Epithelial cell of esophagus (primary cell): ENCODE data around the gene RASEF.

Source experiments
- DNase-seq: peaks from one replicate; pipeline ENCODE4 v3.0.0; 2010; ENCODE audit warnings: low read depth
- H3K4me3 ChIP-seq: 2 replicates; pipeline ENCODE4 v1.5.1; 2011; ENCODE audit warnings: mild to moderate bottlenecking, low read length, control low read depth
- CTCF ChIP-seq: IDR thresholded peaks from 2 replicates; pipeline ENCODE4 v1.5.1; 2011; ENCODE audit warnings: low read depth, mild to moderate bottlenecking, low read length, control low read depth, inconsistent platforms; ENCODE audit not compliant: insufficient read depth; ENCODE audit errors: missing control alignments

Gene RASEF

DNA sequence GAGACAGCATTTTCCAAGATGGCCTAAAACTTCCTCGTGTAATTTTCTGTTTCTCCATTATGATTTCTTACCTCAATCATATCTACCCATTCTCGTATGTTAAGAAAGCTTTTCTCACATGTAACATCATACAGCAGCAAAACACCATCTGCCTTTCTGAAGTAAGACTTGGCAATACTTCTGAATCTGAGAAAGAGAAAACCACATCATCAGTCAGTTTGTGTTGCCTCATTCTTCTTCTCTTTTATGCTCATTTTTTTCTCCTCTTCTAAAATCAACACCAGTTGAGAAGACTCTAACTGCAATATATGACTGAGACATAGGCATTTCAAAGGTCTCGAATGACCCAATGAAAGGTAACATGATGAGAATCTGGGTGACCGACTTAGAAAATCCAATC lies 66.0 kb downstream of the RASEF start:
- DNase-seq = no peak
- TF ChIP-seq CTCF = no peak
- no peak overlapping the region for H3K4me3 ChIP-seq

DNA sequence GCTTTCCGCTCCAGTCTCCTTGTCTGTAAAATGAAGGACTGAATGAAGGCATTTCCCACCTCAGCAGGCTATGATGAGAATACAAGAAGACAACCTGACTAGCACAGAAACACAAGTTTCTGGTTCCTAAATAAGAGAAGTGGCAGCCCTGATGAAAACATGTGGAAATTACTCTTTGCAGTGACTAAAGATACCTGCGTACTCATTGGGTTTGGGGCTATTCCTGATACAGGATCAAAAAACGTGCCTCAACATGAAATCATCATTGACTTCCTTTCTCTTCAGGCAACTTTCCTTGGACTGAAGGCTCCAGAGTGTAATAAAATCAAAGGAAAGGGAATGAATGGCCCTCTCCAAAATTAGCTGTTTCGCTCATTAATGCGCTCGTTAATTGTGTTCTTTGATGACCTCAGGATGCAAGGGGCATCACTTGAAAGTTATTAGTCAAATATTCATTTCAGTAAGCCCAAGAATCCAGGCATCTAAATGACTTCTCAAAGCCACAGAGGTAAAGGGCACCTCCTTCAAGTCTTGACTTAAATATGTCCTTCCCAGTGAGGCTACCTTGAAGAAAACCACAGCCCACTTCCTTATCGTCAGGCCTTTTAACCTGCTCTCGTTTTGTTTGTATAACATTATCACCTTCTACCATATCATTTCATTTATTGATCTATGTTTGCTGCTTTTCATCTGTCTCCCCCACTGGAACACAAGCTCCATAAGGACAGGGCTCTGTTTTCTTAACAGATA lies 68.9 kb downstream of the RASEF start:
- DNase-seq = peak; percentile 78
- TF ChIP-seq CTCF = no peak
- H3K4me3 ChIP-seq = no peak overlapping the region

DNA sequence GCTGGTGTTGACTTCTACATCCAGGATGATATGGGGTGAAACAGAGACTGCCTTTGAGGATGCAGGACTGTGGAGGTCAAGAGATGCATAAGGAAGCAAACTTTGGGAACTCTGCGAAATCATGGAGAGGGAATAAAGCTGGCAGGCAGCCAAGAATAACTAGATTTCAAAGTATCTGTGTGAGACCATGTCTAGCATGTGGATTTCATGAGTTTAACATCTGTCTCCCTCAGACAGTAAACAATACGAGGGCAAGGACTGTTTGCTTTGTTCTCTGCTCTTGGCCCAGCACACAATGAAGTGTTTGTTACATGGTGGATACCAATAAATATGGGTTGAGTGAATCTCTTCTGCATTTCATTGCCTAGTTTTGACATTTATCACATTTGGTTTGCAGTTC lies 71.3 kb downstream of the RASEF start:
- TF ChIP-seq CTCF = no peak
- no peak overlapping the region for H3K4me3 ChIP-seq
- DNase-seq = no peak

- H3K4me3 ChIP-seq = no peak overlapping the region
- no peak for TF ChIP-seq CTCF
- no peak for DNase-seq
Measured at GRCh38 chr9:82989929-82990328, 73.0 kb downstream of the RASEF start.

DNA sequence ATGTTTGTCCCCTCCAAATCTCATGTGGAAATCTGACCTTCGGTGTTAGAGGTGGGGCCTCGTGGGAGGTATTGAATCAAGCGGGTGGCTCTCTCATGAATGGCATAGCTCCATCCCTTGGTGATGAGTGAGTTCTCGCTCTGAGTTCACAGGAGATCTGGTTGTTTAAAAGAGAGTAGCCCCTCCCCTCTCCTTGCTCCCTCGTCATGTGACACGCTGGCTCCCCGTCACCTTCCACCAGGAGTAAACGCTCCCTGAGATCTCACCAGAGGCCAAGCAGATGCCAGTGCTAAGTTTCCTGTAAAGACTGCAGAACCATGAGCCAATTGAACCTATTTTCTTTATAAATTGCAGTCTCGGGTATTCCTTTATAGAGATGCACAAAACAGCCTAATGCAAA lies 74.5 kb downstream of the RASEF start:
- no peak overlapping the region for H3K4me3 ChIP-seq
- no peak for TF ChIP-seq CTCF
- DNase-seq = no peak

GRCh38 chr9:82987370-82988189 lies 75.4 kb downstream of the RASEF start:
- DNase-seq = no peak

More at GRCh38 chr9:82987370-82988189, 75.4 kb downstream of the RASEF start:
- H3K4me3 ChIP-seq = no peak overlapping the region
- TF ChIP-seq CTCF = no peak
